K562 (cell line): Measurements from ENCODE around the gene ATG4D.

Source experiments
- ARNT ChIP-seq, 2 experiments: fragments of 450-650 bp; IDR thresholded peaks; 2 replicates each; pipeline ENCODE4 v1.6.1; 2016; ENCODE audit warnings: mild to moderate bottlenecking in 1 of 2
- CBFA2T3 ChIP-seq: fragments of 450-650 bp; IDR thresholded peaks from 2 replicates; pipeline ENCODE4 v1.6.1; 2017
- CREB1 ChIP-seq, 2 experiments: sonication (generic) in 1 of 2; formaldehyde crosslinking in 1 of 2; IDR thresholded peaks; 2 replicates each; pipeline versions ENCODE4 v1.6.1 to v1.8.0; 2012 to 2022; ENCODE audit warnings: inconsistent platforms in 1 of 2, mild to moderate bottlenecking in 1 of 2, missing genetic modification reagents in 1 of 2, moderate library complexity in 1 of 2
- JUNB ChIP-seq: fragments of 450-650 bp; formaldehyde crosslinking; conservative IDR thresholded peaks from 2 replicates; pipeline ENCODE4 v1.4.0; 2020; ENCODE audit warnings: mild to moderate bottlenecking
- NR2C1 ChIP-seq, 2 experiments: fragments of 450-650 bp; IDR thresholded peaks; 2 replicates each; pipeline ENCODE4 v1.6.1; 2017; ENCODE audit warnings: mild to moderate bottlenecking in 2 of 2, antibody characterized with exemption in 1 of 2, inconsistent platforms in 1 of 2, missing compliant biosample characterization in 1 of 2, missing genetic modification characterization in 1 of 2
- RBM15 ChIP-seq: fragments of 200-400 bp; formaldehyde crosslinking; IDR thresholded peaks from 2 replicates; pipeline ENCODE4 v1.6.1; 2018; ENCODE audit warnings: mild to moderate bottlenecking, low read length, moderate library complexity; ENCODE audit not compliant: insufficient read depth
- RCOR1 ChIP-seq, 2 experiments: IDR thresholded peaks; 2 replicates each; pipeline ENCODE4 v1.6.1; 2012; ENCODE audit warnings: low read depth in 2 of 2, low read length in 2 of 2, borderline replicate concordance in 1 of 2, improper control_type of control experiment in 1 of 2
- TAF1 ChIP-seq: IDR thresholded peaks from 2 replicates; pipeline ENCODE4 v1.6.1; 2011; ENCODE audit warnings: mild to moderate bottlenecking, low read length, moderate library complexity; ENCODE audit not compliant: insufficient read depth, control insufficient read depth, severe bottlenecking; ENCODE audit errors: extremely low read depth
- XRCC3 ChIP-seq: fragments of 450-650 bp; IDR thresholded peaks from 2 replicates; pipeline ENCODE4 v1.6.1; 2017; ENCODE audit warnings: mild to moderate bottlenecking, moderate library complexity
- ZNF766 ChIP-seq: fragments of 200-800 bp; sonication (Bioruptor generic); conservative IDR thresholded peaks from 2 replicates; pipeline ENCODE4 v1.6.1; 2016; ENCODE audit warnings: missing genetic modification characterization, missing compliant biosample characterization
- TF ChIP-seq, protein P1 (sequence below), 3 experiments: IDR thresholded peaks in 2 of 3; conservative IDR thresholded peaks in 1 of 3; 2 replicates each; pipeline ENCODE4 v1.5.1; 2011 to 2012; ENCODE audit warnings: low read length in 3 of 3, mild to moderate bottlenecking in 3 of 3, control low read depth in 2 of 3, improper control_type of control experiment in 1 of 3, inconsistent platforms in 1 of 3, low read depth in 1 of 3, mixed read lengths in 1 of 3, moderate library complexity in 1 of 3; ENCODE audit not compliant: insufficient read depth in 2 of 3

DNA sequence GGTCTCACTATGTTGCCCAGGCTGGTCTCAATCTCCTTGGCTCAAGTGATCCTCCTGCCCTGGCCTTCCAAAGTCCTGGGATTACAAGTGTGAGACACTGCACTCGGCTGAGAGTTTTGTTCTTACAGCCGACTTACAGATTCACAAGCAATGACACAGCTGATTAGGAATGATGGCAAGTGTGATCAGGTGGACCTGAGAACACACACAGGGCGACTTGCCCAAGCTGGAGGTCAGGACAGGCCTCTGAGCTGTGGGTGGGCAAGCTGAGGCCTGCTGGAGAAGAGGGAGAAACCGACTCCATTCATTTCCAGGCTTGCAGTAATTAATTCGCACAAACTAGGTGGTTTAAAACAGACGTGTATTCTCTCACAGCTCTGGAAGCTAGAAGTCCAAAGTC lies 8.1 kb upstream of the ATG4D start:
- no peak for TF ChIP-seq CBFA2T3
- no peak for TF ChIP-seq ZNF766 (CRISPR knock-in tag)
- no peak for TF ChIP-seq RBM15
- no peak for TF ChIP-seq RCOR1 (IDR thresholded peaks at IDR 0.05; ENCODE audit: borderline replicate concordance in 1 of 2, low read depth in 2 of 2, low read length in 2 of 2)
- TF ChIP-seq XRCC3 = no peak
- no peak for TF ChIP-seq CREB1 (IDR thresholded peaks at IDR 0.05)
- no peak for TF ChIP-seq CREB1 (CRISPR knock-in tag; IDR thresholded peaks at IDR 0.05)
- TF ChIP-seq TAF1 = no peak
- TF ChIP-seq NR2C1 (IDR thresholded peaks at IDR 0.05) = no peak
- TF ChIP-seq NR2C1 (tag; IDR thresholded peaks at IDR 0.05) = no peak
- TF ChIP-seq, protein P1, sequence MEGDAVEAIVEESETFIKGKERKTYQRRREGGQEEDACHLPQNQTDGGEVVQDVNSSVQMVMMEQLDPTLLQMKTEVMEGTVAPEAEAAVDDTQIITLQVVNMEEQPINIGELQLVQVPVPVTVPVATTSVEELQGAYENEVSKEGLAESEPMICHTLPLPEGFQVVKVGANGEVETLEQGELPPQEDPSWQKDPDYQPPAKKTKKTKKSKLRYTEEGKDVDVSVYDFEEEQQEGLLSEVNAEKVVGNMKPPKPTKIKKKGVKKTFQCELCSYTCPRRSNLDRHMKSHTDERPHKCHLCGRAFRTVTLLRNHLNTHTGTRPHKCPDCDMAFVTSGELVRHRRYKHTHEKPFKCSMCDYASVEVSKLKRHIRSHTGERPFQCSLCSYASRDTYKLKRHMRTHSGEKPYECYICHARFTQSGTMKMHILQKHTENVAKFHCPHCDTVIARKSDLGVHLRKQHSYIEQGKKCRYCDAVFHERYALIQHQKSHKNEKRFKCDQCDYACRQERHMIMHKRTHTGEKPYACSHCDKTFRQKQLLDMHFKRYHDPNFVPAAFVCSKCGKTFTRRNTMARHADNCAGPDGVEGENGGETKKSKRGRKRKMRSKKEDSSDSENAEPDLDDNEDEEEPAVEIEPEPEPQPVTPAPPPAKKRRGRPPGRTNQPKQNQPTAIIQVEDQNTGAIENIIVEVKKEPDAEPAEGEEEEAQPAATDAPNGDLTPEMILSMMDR (IDR thresholded peaks at IDR 0.05 in 2 of 3, conservative IDR thresholded peaks at IDR 0.05 in 1 of 3; ENCODE audit: insufficient read depth in 2 of 3, low read depth in 1 of 3, low read length in 3 of 3) = no peak
- TF ChIP-seq ARNT (IDR thresholded peaks at IDR 0.05) = no peak
- TF ChIP-seq JUNB = no peak
